HepG2 (cell line): Measurements from ENCODE around the gene SNX22. TPM values are rescaled to one million over a fixed set of nuclear protein-coding genes. Genes with fewer than 3 reads are reported as not detected.

Experiments
- AGO2 ChIP-seq: fragments of 200-400 bp; formaldehyde crosslinking; optimal IDR thresholded peaks from 2 replicates; pipeline ENCODE3; 2017; ENCODE audit warnings: mild to moderate bottlenecking, low read depth, low read length, moderate library complexity
- PHF8 ChIP-seq: sonication (generic); formaldehyde crosslinking; IDR thresholded peaks from 2 replicates; pipeline ENCODE4 v1.5.0; 2020; ENCODE audit warnings: missing genetic modification reagents
- ZSCAN31 ChIP-seq: sonication (generic); formaldehyde crosslinking; IDR thresholded peaks from 2 replicates; pipeline ENCODE4 v1.5.0; 2020; ENCODE audit warnings: low read depth, mild to moderate bottlenecking, missing genetic modification reagents
- polyA plus RNA-seq, 8 experiments: library from polyadenylated mRNA; depleted of rRNA in 3 of 8; stranded (reverse) in 7 of 8; unstranded in 1 of 8; fragments of >200 nt; fragmentation: Illumina TruSeq in 4 of 8; extraction: Trizol in 4 of 8; gene quantifications; 2 replicates each; pipeline versions ENCODE4 v1.2.1 to v1.2.3, GENCODE V29; 2011 to 2016; ENCODE audit warnings: low read depth in 4 of 8, missing spikeins in 1 of 8, mixed read lengths in 1 of 8; ENCODE audit not compliant: insufficient read depth in 1 of 8
- total RNA-seq, 5 experiments: library from RNA; depleted of rRNA; stranded (reverse); fragments of >200 nt; fragmentation: Illumina TruSeq; extraction: Trizol; gene quantifications; 2 replicates each; pipeline ENCODE4 v1.2.3, GENCODE V29; 2016; ENCODE audit warnings: low read depth in 1 of 5
- TF ChIP-seq, protein P1 (sequence below): sonication (generic); formaldehyde crosslinking; IDR thresholded peaks from 2 replicates; pipeline ENCODE4 v1.5.1; 2020; ENCODE audit warnings: mild to moderate bottlenecking, missing genetic modification reagents, borderline replicate concordance
- TF ChIP-seq, protein P2 (sequence below): sonication (generic); formaldehyde crosslinking; IDR thresholded peaks from 2 replicates; pipeline ENCODE4 v1.9.0; 2021; ENCODE audit warnings: missing genetic modification reagents, borderline replicate concordance

Gene SNX22
- total and polyA plus RNA-seq, 2 of the 13 experiments (the other 11 are each of a cell fraction or from before 2014, with no cell fraction given): 2.3 to 5.5 TPM

DNA sequence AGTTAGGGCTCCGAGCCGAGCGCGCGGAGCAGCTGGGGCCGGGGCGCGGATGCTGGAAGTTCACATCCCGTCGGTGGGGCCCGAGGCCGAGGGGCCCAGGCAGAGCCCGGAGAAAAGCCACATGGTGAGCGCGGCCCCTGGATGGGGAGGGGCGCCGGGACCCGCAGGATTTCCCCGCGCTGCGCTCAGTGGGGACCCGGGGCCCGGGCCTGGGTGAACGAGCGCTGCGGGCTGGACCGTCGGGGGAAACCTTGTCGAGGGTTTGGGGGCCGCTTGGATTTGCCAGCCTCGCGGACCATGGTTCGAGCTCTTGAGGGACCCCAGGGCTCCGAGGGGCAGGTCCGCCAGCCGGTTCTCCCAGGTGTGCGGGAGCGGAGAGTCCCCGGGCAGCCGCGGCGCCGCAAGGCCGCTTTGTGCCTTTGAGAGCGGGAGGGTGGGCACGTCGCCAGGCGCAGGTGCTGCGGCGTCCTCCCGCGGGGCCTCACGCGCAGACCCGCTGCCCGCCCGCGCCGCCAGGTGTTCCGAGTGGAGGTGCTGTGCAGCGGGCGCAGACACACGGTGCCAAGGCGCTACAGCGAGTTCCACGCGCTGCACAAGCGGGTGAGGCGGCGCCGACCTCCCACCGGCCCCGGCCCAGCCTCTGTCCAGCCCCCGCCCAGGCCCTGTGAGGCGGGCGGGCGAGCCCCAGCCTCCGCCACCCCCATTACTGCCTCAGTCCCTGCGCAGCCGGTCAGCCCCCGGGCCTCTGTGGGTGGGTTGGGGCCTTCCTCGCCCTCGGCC lies at the start of gene SNX22 (continued):
- peak; percentile 46 for TF ChIP-seq AGO2
- TF ChIP-seq ZSCAN31 (CRISPR knock-in tag): 0 out of 2 replicates have a peak, but pooled peaks have one; percentile 43
- TF ChIP-seq, protein P1, sequence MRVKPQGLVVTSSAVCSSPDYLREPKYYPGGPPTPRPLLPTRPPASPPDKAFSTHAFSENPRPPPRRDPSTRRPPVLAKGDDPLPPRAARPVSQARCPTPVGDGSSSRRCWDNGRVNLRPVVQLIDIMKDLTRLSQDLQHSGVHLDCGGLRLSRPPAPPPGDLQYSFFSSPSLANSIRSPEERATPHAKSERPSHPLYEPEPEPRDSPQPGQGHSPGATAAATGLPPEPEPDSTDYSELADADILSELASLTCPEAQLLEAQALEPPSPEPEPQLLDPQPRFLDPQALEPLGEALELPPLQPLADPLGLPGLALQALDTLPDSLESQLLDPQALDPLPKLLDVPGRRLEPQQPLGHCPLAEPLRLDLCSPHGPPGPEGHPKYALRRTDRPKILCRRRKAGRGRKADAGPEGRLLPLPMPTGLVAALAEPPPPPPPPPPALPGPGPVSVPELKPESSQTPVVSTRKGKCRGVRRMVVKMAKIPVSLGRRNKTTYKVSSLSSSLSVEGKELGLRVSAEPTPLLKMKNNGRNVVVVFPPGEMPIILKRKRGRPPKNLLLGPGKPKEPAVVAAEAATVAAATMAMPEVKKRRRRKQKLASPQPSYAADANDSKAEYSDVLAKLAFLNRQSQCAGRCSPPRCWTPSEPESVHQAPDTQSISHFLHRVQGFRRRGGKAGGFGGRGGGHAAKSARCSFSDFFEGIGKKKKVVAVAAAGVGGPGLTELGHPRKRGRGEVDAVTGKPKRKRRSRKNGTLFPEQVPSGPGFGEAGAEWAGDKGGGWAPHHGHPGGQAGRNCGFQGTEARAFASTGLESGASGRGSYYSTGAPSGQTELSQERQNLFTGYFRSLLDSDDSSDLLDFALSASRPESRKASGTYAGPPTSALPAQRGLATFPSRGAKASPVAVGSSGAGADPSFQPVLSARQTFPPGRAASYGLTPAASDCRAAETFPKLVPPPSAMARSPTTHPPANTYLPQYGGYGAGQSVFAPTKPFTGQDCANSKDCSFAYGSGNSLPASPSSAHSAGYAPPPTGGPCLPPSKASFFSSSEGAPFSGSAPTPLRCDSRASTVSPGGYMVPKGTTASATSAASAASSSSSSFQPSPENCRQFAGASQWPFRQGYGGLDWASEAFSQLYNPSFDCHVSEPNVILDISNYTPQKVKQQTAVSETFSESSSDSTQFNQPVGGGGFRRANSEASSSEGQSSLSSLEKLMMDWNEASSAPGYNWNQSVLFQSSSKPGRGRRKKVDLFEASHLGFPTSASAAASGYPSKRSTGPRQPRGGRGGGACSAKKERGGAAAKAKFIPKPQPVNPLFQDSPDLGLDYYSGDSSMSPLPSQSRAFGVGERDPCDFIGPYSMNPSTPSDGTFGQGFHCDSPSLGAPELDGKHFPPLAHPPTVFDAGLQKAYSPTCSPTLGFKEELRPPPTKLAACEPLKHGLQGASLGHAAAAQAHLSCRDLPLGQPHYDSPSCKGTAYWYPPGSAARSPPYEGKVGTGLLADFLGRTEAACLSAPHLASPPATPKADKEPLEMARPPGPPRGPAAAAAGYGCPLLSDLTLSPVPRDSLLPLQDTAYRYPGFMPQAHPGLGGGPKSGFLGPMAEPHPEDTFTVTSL (CRISPR knock-in tag): no peak; the same call in 1 of the 2 replicates
- TF ChIP-seq, protein P2, sequence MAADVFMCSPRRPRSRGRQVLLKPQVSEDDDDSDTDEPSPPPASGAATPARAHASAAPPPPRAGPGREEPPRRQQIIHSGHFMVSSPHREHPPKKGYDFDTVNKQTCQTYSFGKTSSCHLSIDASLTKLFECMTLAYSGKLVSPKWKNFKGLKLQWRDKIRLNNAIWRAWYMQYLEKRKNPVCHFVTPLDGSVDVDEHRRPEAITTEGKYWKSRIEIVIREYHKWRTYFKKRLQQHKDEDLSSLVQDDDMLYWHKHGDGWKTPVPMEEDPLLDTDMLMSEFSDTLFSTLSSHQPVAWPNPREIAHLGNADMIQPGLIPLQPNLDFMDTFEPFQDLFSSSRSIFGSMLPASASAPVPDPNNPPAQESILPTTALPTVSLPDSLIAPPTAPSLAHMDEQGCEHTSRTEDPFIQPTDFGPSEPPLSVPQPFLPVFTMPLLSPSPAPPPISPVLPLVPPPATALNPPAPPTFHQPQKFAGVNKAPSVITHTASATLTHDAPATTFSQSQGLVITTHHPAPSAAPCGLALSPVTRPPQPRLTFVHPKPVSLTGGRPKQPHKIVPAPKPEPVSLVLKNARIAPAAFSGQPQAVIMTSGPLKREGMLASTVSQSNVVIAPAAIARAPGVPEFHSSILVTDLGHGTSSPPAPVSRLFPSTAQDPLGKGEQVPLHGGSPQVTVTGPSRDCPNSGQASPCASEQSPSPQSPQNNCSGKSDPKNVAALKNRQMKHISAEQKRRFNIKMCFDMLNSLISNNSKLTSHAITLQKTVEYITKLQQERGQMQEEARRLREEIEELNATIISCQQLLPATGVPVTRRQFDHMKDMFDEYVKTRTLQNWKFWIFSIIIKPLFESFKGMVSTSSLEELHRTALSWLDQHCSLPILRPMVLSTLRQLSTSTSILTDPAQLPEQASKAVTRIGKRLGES (CRISPR knock-in tag): 0 out of 2 replicates have a peak, but pooled peaks have one; percentile 45
- TF ChIP-seq PHF8: peak; percentile 70
- TF ChIP-seq, all 625 proteins: peak for 84
